T-helper 22 cell (primary cell): Measurements from ENCODE around the gene SLC24A3.

ENCODE experiments used
- DNase-seq: peaks from one replicate; pipeline ENCODE4 v3.0.0-alpha.2; 2020; ENCODE audit warnings: low read depth

Gene SLC24A3

DNA sequence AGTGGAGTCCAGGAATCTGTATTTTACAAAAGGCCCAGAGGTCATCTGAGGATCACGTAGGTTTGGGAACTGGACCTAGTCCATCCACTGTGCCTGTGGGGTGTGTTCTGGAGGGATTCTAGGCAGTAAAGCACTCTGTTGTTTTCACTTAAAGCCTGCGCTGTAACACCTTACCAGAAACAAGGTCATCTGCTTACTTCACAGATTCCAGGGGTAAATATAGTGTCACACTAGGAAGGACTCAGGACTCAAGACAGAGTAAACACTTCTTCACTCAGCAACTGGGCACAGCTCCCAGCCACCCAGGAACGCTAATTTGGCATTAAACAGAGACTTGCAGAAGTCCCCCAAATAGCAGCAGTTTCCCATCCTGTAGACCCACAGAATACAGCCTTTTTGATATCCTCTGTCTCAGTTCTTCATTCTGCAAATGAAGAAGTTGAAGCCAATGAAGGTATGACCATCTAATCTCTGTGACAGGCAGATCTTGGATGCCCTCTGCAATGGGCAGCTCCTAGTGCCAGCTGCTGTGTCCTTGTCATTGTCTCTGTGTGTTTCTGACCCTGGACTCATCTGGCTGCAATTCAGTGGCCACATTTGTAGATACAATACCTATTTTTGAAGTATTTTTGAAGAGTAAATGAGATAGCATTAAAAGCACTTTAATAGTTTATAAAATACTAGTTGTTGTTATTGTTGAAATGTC, 129.1 kb downstream of the SLC24A3 start:
- DNase-seq: no peak

DNA sequence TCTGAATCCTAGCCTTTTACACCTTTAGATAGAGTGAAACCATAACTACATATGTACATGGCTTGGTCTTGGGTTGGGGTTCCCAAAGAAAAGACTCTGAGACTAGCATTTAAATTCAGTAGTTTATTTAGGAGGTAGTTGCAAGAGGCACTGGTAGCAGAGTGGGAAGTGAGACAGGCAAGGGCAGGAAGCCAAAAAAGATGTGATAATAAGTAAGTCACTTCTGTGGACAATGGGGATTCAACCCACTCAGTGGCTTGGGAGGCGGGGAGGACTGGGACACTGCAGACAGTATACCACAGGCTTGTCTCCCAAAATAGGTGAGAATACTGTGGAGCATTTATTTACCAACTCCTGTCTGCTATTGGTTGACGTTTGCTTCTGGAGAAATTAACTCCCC, 131.9 kb downstream of the SLC24A3 start:
- DNase-seq: no peak

DNA sequence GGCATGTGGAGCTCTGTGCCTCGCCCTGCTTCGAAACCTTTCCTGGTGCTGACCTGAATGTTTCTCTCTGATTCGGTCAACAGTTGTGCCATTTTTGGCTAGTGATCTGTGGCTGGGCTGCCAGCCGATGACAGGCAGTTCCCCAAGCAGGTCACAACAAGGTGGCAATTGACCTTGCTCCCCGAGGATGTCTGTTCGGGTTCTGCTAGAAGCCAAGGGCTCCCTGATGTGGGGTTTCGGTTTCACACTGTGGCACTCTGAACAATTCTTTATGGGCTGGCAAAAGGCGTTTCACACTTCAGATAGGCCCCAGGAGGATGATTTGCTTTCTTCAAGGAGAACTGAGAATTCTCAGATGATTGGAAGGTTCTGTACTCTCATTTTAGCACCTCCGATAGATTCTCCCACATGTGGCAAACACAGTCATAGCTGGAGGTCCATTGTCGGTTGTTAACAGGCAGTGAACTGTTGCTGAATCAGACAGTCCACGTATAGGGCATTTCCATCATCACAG, 135.6 kb downstream of the SLC24A3 start:
- DNase-seq: no peak

GRCh38 chr20:19348582-19348981, 136.1 kb downstream of the SLC24A3 start:
- DNase-seq: no peak

- DNase-seq: no peak
Observed at GRCh38 chr20:19349879-19350278, 137.4 kb downstream of the SLC24A3 start.

DNA sequence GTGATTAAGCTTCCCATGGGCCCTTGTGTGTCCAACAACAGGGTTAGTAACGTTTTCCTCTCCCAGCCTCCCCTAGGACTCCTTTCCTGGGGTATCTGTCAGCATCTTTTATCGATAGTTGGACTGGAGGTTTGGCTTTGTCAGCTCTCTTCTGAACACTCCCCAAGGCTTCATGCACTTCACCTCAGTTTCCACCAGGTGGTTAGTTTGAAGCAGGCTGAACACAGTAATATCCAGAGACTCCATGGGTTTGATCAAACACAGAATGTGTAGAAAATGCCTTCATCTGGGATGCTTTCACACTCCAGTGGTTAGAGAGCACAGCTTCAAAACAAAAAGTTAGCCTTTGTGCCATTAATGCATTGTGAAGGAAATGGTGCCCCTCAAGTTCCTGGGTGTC, 139.1 kb downstream of the SLC24A3 start:
- DNase-seq: no peak

- DNase-seq: no peak
Observed at GRCh38 chr20:19354950-19355349, 142.5 kb downstream of the SLC24A3 start.

DNA sequence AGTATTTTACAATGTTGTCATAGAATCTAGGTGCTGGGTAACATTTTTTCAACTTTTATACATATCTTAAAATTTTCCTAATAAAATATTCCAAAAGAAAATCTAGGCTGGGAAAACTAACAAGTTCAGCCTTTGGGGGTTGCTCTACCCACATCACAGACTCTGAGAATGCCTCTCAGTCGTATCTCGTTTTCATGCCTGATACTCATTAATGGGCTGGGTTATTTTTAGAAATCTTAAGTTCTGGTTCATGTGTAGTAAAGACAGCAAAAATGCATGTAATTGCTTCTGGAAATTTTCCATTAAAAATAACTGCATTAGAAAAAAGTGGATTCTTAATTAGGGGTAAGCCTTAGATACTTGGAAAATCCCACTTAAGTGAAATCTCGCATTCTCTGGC, 149.3 kb downstream of the SLC24A3 start:
- DNase-seq: no peak

DNA sequence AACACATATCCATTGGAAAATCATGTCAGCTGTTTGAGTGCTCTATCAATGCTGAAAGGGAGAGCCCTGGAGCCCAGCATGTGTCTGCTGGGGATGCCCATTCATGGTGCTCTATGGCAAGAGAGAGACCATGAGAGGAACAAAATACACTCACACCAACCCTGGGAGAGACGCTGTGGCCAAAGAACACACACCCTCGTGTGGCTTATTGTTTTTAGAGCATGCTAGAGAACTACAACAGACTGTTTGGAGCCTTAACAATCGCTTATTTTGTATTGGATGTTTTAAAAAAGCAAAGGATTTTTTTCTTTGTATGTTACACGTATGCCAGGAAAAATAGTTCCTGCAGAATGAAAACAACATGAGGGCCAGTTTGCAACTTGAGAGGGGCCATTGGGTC, 151.0 kb downstream of the SLC24A3 start:
- DNase-seq: no peak

- DNase-seq: no peak
Observed at GRCh38 chr20:19367591-19367990, 155.1 kb downstream of the SLC24A3 start.

- DNase-seq: no peak
Observed at GRCh38 chr20:19368351-19368750, 155.9 kb downstream of the SLC24A3 start.

- no peak for DNase-seq
Observed at GRCh38 chr20:19370076-19371075, 157.9 kb downstream of the SLC24A3 start.

DNA sequence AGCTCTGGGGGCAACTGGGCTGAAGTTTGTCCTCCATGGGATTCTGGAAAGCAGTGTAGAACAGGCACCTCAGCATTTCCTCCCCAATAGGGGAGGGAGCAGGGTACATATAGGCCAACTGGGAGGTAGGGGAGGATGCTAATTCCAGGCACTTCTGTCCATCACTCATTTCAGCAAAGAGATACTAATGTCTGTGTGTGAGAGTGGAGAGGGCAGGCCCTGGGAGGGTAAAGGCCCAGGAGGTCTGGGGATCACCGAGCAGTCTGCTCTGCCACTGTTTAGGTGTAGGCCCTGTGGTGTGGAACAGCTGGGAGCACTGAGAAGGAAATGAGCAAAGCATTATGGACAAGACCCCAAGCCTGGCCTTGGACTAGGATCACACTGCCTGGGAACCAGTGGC, 158.7 kb downstream of the SLC24A3 start:
- no peak for DNase-seq

GRCh38 chr20:19374216-19374615, 161.8 kb downstream of the SLC24A3 start:
- no peak for DNase-seq

DNA sequence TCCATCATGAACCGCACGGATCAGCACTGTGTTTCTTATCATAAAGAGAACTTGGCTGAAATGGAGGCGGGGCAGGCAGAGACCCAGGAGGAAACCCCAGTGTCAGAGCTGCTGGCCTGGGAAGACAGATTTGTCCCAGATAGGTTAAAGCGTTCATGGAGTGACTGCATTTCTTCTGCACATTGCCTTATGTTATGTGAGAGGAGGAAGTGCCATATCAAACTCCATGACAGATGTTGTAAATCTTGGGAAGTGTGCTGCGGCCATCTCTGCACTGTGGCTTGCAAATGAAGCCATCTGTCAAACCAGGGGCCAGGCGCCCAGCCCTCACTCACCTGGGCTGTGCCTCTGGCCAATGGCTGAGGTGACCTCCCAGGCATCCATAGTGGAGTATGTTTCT, 163.0 kb downstream of the SLC24A3 start:
- DNase-seq: no peak

- no peak for DNase-seq
Observed at GRCh38 chr20:19375801-19376200, 163.4 kb downstream of the SLC24A3 start.

GRCh38 chr20:19376451-19377229, 164.2 kb downstream of the SLC24A3 start:
- DNase-seq: no peak

- no peak for DNase-seq
Observed at GRCh38 chr20:19378058-19378457, 165.6 kb downstream of the SLC24A3 start.

DNA sequence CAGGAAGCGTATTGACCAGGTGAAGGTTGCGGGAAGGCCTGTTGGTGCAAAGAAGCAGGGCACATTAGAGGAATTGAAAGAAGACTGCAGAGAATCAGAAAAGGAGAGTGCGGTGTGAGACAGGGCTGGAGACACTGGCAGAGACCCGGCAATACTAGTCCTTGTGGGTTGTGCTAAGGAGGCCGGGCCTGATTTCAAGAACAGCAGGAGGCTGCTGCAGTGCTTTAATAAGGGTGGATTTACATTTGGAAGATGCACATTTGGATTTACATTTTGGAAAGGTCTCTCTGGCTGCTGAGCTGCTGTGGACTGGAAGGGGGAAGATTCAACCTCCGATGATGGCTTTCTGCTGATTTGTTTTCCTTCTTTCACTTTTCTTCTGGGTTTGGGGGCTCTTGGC, 167.8 kb downstream of the SLC24A3 start:
- DNase-seq: no peak

- DNase-seq: no peak
Observed at GRCh38 chr20:19381947-19382346, 169.5 kb downstream of the SLC24A3 start.

DNA sequence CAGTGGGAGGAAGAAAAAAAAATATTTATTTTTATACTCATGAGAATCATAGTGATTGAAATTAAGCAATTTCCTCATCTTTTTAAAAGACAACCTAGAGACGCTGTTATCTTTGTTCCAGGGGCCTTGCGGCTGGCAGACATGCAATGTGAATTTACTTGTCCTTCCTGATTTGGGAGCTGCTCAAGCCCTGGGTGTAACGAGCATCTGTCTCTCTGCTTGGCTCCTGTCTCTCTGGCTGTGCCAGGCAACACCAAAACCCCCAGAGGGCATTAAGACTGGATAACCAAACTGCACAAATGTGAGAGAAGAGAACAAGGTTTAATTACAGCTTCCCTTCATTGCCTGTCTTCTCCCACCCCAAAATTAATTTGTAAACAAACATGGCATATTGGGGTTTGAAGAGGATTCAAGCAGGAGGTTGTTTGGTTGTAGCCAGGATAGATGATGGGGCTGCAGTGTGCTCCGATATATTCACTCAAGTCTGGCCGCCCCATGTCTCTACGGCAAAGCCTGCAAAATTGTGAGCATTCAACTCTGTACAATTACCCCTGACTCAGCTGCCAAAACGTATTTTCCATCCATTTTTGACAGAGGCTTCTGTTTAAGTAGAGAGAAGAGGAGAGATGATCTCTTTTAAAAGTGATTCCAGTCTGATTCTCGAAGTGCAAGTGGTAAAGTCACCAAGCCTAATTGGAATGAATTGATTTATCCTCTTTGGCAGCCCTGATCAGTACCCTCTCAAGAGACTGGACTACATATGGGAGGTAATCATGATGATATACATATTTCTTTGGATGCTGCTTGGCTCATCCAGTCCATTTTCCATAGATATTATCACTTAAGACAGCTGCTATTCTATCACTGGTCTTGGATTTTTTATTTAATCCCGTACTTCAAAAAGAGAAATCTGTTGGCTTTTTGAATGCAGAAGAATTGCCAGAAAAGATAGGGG, 170.2 kb downstream of the SLC24A3 start:
- DNase-seq: no peak
